B cell (primary cell): Measurements from ENCODE around the gene NFATC2. TPM values are rescaled to one million over a fixed set of nuclear protein-coding genes. Genes with fewer than 3 reads are reported as not detected.

ENCODE experiments used
- ATAC-seq: fragments of 200-7000 bp; cut with Tn5 transposase; one replicate; pipeline ENCODE4 v1.10.0; 2021; ENCODE audit warnings: low read depth, mild to moderate bottlenecking, moderate number of reproducible peaks, moderate library complexity
- CTCF ChIA-PET: fragments of 350-600 bp; sonication (Branson Sonifier 250); formaldehyde crosslinking; loops from one replicate; lab custom pipeline; 2021; ENCODE audit warnings: antibody characterized with exemption, inconsistent platforms; lab: Charles Lee
- POLR2A ChIA-PET: fragments of 350-600 bp; sonication (Branson Sonifier 250); formaldehyde crosslinking; loops from one replicate; lab custom pipeline; 2021; ENCODE audit warnings: antibody characterized with exemption; lab: Charles Lee
- DNase-seq: peaks from one replicate; pipeline ENCODE4 v3.0.0; 2013
- H2AFZ ChIP-seq: 2 replicates; pipeline ENCODE4 v1.6.1; 2012; ENCODE audit warnings: mild to moderate bottlenecking, low read depth, low read length; ENCODE audit not compliant: insufficient read depth, poor library complexity, severe bottlenecking
- H3K27ac ChIP-seq, 2 donors: 1 replicate in 1 of 2; 2 replicates in 1 of 2; pipeline ENCODE4 v1.5.1; 2012 to 2013; ENCODE audit warnings: low read length in 2 of 2, mild to moderate bottlenecking in 2 of 2, moderate library complexity in 1 of 2
- H3K27me3 ChIP-seq, 4 experiments: fragments of 200-600 bp in 1 of 4; sonication (generic) in 1 of 4; replicated peaks in 1 of 4; 1 replicate in 2 of 4; 2 replicates in 2 of 4; pipeline versions ENCODE4 v1.6.1 to v1.7.0; 2013 to 2016; ENCODE audit warnings: low read length in 3 of 4, mild to moderate bottlenecking in 2 of 4, mixed read lengths in 1 of 4, moderate library complexity in 1 of 4; ENCODE audit not compliant: insufficient read depth in 4 of 4, control insufficient read depth in 3 of 4; ENCODE audit errors: control extremely low read depth in 1 of 4
- H3K36me3 ChIP-seq, 2 experiments: replicated peaks in 1 of 2; 1 replicate in 1 of 2; 2 replicates in 1 of 2; pipeline versions ENCODE4 v1.6.1 to v1.7.1; 2013; ENCODE audit warnings: low read length in 1 of 2; ENCODE audit not compliant: insufficient read depth in 2 of 2, control insufficient read depth in 1 of 2; ENCODE audit errors: control extremely low read depth in 1 of 2, extremely low read depth in 1 of 2
- H3K4me1 ChIP-seq, 2 donors: fragments of 200-600 bp in 1 of 2; sonication (generic) in 1 of 2; 1 replicate in 1 of 2; 2 replicates in 1 of 2; pipeline versions ENCODE4 v1.5.1 to v1.6.1; 2013 to 2017; ENCODE audit warnings: low read length in 2 of 2; ENCODE audit not compliant: control insufficient read depth in 2 of 2, insufficient read depth in 2 of 2
- H3K4me2 ChIP-seq: replicated peaks from 2 replicates; pipeline ENCODE3; 2012; ENCODE audit warnings: mild to moderate bottlenecking, low read depth, low read length; ENCODE audit not compliant: poor library complexity, severe bottlenecking
- H3K4me3 ChIP-seq, 5 experiments: fragments of 200-600 bp in 1 of 5; sonication (generic) in 1 of 5; 1 replicate in 3 of 5; 2 replicates in 2 of 5; pipeline versions ENCODE4 v1.5.1 to v1.7.0; 2011 to 2016; ENCODE audit warnings: low read length in 4 of 5, mild to moderate bottlenecking in 4 of 5, low read depth in 2 of 5, control low read depth in 1 of 5, moderate library complexity in 1 of 5; ENCODE audit not compliant: insufficient read depth in 1 of 5; ENCODE audit errors: control extremely low read depth in 1 of 5, extremely low read depth in 1 of 5
- H3K79me2 ChIP-seq: fragments of 200-600 bp; sonication (generic); one replicate; pipeline ENCODE4 v1.6.0; 2016; ENCODE audit warnings: low read length; ENCODE audit not compliant: control insufficient read depth, insufficient read depth
- H3K9ac ChIP-seq: fragments of 200-600 bp; sonication (generic); 2 replicates; pipeline ENCODE4 v1.6.1; 2017; ENCODE audit warnings: mild to moderate bottlenecking, low read length, moderate library complexity
- H3K9me3 ChIP-seq, 3 donors: one replicate each; pipeline versions ENCODE4 v1.6.1 to v1.7.1; 2013; ENCODE audit warnings: low read length in 2 of 3; ENCODE audit not compliant: control insufficient read depth in 2 of 3, insufficient read depth in 1 of 3; ENCODE audit errors: control extremely low read depth in 1 of 3
- H4K20me1 ChIP-seq: 2 replicates; pipeline ENCODE4 v1.6.0; 2012; ENCODE audit warnings: mild to moderate bottlenecking, low read length; ENCODE audit not compliant: insufficient read depth, control insufficient read depth, poor library complexity, severe bottlenecking
- H3K27ac Mint-ChIP-seq: one replicate; pipeline ENCODE4 v1.8.0; 2021; ENCODE audit warnings: mixed read lengths
- H3K27me3 Mint-ChIP-seq: one replicate; pipeline ENCODE4 v1.8.0; 2021; ENCODE audit warnings: mixed read lengths
- H3K4me1 Mint-ChIP-seq: one replicate; pipeline ENCODE4 v1.8.0; 2021; ENCODE audit warnings: mixed read lengths
- H3K4me3 Mint-ChIP-seq: one replicate; pipeline ENCODE4 v1.8.0; 2021; ENCODE audit warnings: mixed read lengths
- H3K9me3 Mint-ChIP-seq: one replicate; pipeline ENCODE4 v1.8.0; 2022; ENCODE audit warnings: mixed read lengths; ENCODE audit not compliant: insufficient read depth
- CTCF ChIP-seq: fragments of 200-600 bp; IDR thresholded peaks from one replicate; pipeline ENCODE4 v1.8.0; 2022; ENCODE audit warnings: antibody characterized with exemption, mild to moderate bottlenecking
- EZH2 ChIP-seq: IDR thresholded peaks from 2 replicates; pipeline ENCODE4 v1.6.1; 2012; ENCODE audit warnings: borderline replicate concordance, low read depth, mild to moderate bottlenecking, moderate library complexity, low read length; ENCODE audit not compliant: insufficient read depth, poor library complexity, severe bottlenecking
- WGBS: methylation state at CpG from one replicate; pipeline ENCODE4 v1.1.5; 2013; ENCODE audit warnings: missing lambda C conversion rate; ENCODE audit not compliant: insufficient coverage; 5-methylcytosine and 5-hydroxymethylcytosine counted together
- intact Hi-C: fragments of 100-400 bp; cut with micrococcal nuclease; formaldehyde crosslinking; loops from one replicate; pipeline ENCODE4 v1.10.0; 2022
- polyA plus RNA-seq: library from polyadenylated mRNA; depleted of rRNA; stranded (reverse); fragments of >200 nt; gene quantifications from 2 replicates; pipeline ENCODE4 v1.2.3, GENCODE V29; 2012
- total RNA-seq, 2 donors: library from RNA; stranded (reverse); fragments of 120-200 nt in 1 of 2; gene quantifications; 1 replicate in 1 of 2; 2 replicates in 1 of 2; pipeline versions ENCODE4 v1.2.3 to v1.2.4, GENCODE V29; 2013 to 2022

Gene NFATC2
- total and polyA plus RNA-seq, 2 donors (not counting 1 experiment from before 2014, with no cell fraction given): 10.1 to 38.0 TPM

GRCh38 chr20:51425347-51426106, 117.0 kb downstream of the NFATC2 start:
- no peaks in the 10 kb centered on the region for H3K27me3 Mint-ChIP-seq
- H4K20me1 ChIP-seq: no peaks in the 10 kb centered on the region
- H3K27me3 ChIP-seq: no peaks in the 10 kb centered on the region
- WGBS: 85% methylated on average over 21 of the region's 22 CpGs
- H3K4me1 Mint-ChIP-seq: peaks cover 38% of the 10 kb centered on the region
- DNase-seq: no peak
- peak overlapping the region; percentile 34 for H3K4me3 Mint-ChIP-seq
- peaks cover 8% of the 10 kb centered on the region for H3K79me2 ChIP-seq
- intact Hi-C loops: no loop called here
- peaks cover 0 to 59% of the 10 kb centered on the region in 2 experiments for H3K36me3 ChIP-seq
- no peaks in the 10 kb centered on the region for H3K9me3 Mint-ChIP-seq
- peak overlapping the region; percentile 45 for H3K4me2 ChIP-seq
- TF ChIP-seq CTCF (no peak), EZH2 (no peak)
- POLR2A ChIA-PET: interaction anchor here (0.6 kb wide), 1 partner anchor 28 kb away, joined by 6 read pairs; no protein-coding TSS in a partner anchor
- peak overlapping the region; percentile 62 to 73 for H3K27ac ChIP-seq
- H3K4me3 ChIP-seq: no peak overlapping the region
- no peak overlapping the region for H2AFZ ChIP-seq
- peaks cover 21 to 33% of the 10 kb centered on the region in 2 donors for H3K4me1 ChIP-seq
- no peak overlapping the region for H3K9ac ChIP-seq
- peak overlapping the region; percentile 72 for H3K27ac Mint-ChIP-seq
- H3K9me3 ChIP-seq: no peaks in the 10 kb centered on the region
- ATAC-seq: no peak
- CTCF ChIA-PET: interaction anchor here (0.9 to 1.7 kb wide), 2 partner anchors 40 to 53 kb away, joined by 3 to 4 read pairs; no protein-coding TSS in a partner anchor
